ENCODE data around the gene TTC36.

DNA sequence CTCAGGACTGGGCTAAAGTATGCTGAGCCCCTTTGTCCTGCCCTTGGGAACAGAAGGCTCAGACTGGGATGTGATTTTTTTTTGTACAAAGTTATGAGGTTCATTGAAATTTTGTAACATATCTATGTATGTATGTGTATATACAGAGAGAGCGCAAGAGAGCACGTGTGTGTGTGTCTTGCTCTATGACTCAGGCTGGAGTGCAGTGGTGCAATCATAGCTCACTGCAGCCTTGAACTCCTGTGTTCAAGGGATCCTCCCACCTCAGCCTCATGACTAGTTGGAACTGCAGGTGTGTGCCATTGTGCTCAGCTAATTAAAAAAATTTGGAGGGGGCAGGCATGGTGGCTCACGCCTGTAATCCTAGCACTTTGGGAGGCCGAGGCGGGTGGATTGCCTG lies 9.5 kb downstream of the TTC36 start:
- no peak for TF ChIP-seq CTCF (IDR thresholded peaks at IDR 0.05)
- no peak for TF ChIP-seq EZH2 (IDR thresholded peaks at IDR 0.05; ENCODE audit: borderline replicate concordance, insufficient read depth, low read depth, low read length, poor library complexity, severe bottlenecking)
